ENCODE results near the gene ANKRD9. TPM values are rescaled to one million over a fixed set of nuclear protein-coding genes. Genes with fewer than 3 reads are reported as not detected.

ANKRD9 gene
- total and polyA plus RNA-seq, 2 of the 13 experiments (the other 11 are each of a cell fraction or from before 2014, with no cell fraction given), result 10.0 to 15.0 TPM

- TF ChIP-seq ZBTB20 (CRISPR knock-in tag; IDR thresholded peaks at IDR 0.05; ENCODE audit: borderline replicate concordance, low read depth), result 0 out of 2 replicates have a peak, but pooled peaks have one; percentile 15
- peak; percentile 35; the same call in 1 of the 2 replicates for TF ChIP-seq NFAT5 (CRISPR knock-in tag; IDR thresholded peaks at IDR 0.05)
- no peak for TF ChIP-seq CREB3 (CRISPR knock-in tag; IDR thresholded peaks at IDR 0.05)
- no peak for TF ChIP-seq ZBTB37 (CRISPR knock-in tag; IDR thresholded peaks at IDR 0.05)
- TF ChIP-seq ZFP1 (CRISPR knock-in tag; IDR thresholded peaks at IDR 0.05), result peak; percentile 64; the same call in 1 of the 2 replicates
- TF ChIP-seq GLI4 (CRISPR knock-in tag; IDR thresholded peaks at IDR 0.05; ENCODE audit: borderline replicate concordance), result peak; percentile 49; the same call in 1 of the 2 replicates
- TF ChIP-seq ERF (CRISPR knock-in tag; IDR thresholded peaks at IDR 0.05), result peak; percentile 63
- no peak for TF ChIP-seq ZFP36L2 (CRISPR knock-in tag; IDR thresholded peaks at IDR 0.05)
- TF ChIP-seq, protein P1, sequence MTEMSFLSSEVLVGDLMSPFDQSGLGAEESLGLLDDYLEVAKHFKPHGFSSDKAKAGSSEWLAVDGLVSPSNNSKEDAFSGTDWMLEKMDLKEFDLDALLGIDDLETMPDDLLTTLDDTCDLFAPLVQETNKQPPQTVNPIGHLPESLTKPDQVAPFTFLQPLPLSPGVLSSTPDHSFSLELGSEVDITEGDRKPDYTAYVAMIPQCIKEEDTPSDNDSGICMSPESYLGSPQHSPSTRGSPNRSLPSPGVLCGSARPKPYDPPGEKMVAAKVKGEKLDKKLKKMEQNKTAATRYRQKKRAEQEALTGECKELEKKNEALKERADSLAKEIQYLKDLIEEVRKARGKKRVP (CRISPR knock-in tag; IDR thresholded peaks at IDR 0.05), result 0 out of 4 replicates have a peak, but pooled peaks of 1 of the 2 experiments have one; percentile 40
- no peak for TF ChIP-seq ZMAT3 (CRISPR knock-in tag; conservative IDR thresholded peaks at IDR 0.05)
- no peak; the same call in 1 of the 2 replicates for TF ChIP-seq ZNF607 (CRISPR knock-in tag; IDR thresholded peaks at IDR 0.05; ENCODE audit: borderline replicate concordance)
- peak; percentile 52; the same call in 1 of the 2 replicates for TF ChIP-seq HDAC1 (CRISPR knock-in tag; IDR thresholded peaks at IDR 0.05)
- TF ChIP-seq ATF7-NPFF (CRISPR knock-in tag; IDR thresholded peaks at IDR 0.05; ENCODE audit: low read depth), result peak; percentile 71; the same call in 1 of the 2 replicates
- peak; percentile 75 for TF ChIP-seq TBX2 (CRISPR knock-in tag; IDR thresholded peaks at IDR 0.05; ENCODE audit: borderline replicate concordance)
- no peak for TF ChIP-seq ZNF354B (CRISPR knock-in tag; IDR thresholded peaks at IDR 0.05)
- peak; percentile 56; the same call in 1 of the 2 replicates for TF ChIP-seq ZNF558 (CRISPR knock-in tag; IDR thresholded peaks at IDR 0.05; ENCODE audit: borderline replicate concordance)
- no peak for TF ChIP-seq ZNF546 (CRISPR knock-in tag; conservative IDR thresholded peaks at IDR 0.05)
- TF ChIP-seq GMEB2 (CRISPR knock-in tag; IDR thresholded peaks at IDR 0.05; ENCODE audit: low read depth), result no peak
- TF ChIP-seq BCL6 (CRISPR knock-in tag; IDR thresholded peaks at IDR 0.05), result peak; percentile 49; the same call in 1 of the 2 replicates
Measured at GRCh38 chr14:102524451-102525218, 15.1 kb upstream of the ANKRD9 start (continued).
